Stimulated activated CD8-positive, alpha-beta memory T cell treated with anti-CD3 and anti-CD28 coated beads, Interleukin-4, amount 100 ng/mL, for 1 hour (primary cell): ENCODE measurements around the gene AGAP2.

Experiments
- DNase-seq, 2 donors: peaks; one replicate each; pipeline ENCODE4 v3.0.0-alpha.2; 2020; ENCODE audit warnings: low read depth in 2 of 2, low spot score in 1 of 2

Gene AGAP2

GRCh38 chr12:57754411-57755193 is 16.1 kb upstream of the AGAP2 start, which contains the start of gene MARCHF9:
Gene MARCHF9 (plus strand): TSS chr12:57755103. CDS start chr12:57755529, 426 bp downstream.
- peak in 1 of 2 donors; percentile 68 for DNase-seq

- DNase-seq: no peak
Observed at GRCh38 chr12:57753756-57754337, 15.3 kb upstream of the AGAP2 start.

DNA sequence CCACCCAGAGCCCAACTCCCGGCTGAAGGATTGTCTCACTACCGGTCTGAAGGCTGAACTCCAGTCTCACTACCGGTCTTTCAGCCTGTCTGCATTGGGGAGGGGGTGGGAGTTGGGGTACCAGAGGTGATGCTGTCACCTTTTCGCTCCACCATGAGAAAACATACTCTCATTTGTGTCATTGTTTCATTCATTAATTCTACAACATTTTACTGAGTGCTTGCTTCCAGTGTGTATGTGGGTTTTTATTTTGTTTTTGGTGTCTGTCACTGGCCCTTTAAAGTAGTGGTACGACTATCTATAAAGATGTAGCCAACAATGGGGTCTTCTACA is 14.1 kb upstream of the AGAP2 start:
- no peak for DNase-seq

DNA sequence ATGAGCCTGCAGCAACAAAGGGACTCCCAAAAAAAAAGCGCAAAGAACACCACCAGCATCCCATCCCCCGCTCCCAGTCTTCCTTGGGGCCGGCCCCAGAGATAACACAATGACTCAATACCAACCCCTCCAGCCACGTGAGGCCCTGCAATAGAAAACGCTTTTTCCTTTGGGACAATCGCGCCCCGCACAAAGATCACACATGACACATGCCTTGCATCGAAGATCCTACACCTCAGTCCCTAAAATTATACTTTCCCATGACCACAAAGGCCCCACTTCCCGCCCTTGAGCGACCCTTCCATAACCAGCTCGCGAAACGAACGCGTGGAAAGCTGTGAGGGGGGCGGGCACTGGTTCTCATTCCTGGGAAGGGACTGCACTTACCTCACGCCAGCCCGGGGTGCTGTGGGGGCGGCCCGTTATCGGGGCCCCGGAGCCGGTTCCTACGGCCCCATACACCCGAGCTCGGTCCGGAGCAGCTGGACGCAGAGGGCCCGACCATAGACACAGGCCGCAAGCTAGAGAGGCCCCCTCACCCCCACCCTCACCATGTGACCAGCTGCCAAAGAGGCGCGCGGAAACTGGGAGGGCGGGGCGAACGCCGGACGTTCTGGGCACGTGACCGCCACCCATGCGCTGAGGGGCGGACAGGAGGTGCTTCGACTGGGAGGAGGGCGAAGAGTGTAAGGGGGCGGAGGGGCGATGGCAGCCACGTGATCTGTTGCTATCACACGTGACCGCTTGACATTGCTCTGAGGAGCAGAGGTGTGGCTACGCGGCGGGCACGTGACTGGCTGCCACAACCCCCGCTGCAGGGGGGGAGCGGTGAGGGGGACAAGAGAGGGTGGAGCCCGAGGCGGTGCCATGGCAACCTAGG is 13.5 kb upstream of the AGAP2 start, which contains the start of gene CDK4:
Gene CDK4, minus strand, starts transcription at position 523 of the 880 bp plus-strand sequence. CDS start 593 bp downstream, outside the sequence.
- DNase-seq: peak; percentile 94 to 97

GRCh38 chr12:57751432-57751787 is 12.9 kb upstream of the AGAP2 start:
- no peak for DNase-seq

DNA sequence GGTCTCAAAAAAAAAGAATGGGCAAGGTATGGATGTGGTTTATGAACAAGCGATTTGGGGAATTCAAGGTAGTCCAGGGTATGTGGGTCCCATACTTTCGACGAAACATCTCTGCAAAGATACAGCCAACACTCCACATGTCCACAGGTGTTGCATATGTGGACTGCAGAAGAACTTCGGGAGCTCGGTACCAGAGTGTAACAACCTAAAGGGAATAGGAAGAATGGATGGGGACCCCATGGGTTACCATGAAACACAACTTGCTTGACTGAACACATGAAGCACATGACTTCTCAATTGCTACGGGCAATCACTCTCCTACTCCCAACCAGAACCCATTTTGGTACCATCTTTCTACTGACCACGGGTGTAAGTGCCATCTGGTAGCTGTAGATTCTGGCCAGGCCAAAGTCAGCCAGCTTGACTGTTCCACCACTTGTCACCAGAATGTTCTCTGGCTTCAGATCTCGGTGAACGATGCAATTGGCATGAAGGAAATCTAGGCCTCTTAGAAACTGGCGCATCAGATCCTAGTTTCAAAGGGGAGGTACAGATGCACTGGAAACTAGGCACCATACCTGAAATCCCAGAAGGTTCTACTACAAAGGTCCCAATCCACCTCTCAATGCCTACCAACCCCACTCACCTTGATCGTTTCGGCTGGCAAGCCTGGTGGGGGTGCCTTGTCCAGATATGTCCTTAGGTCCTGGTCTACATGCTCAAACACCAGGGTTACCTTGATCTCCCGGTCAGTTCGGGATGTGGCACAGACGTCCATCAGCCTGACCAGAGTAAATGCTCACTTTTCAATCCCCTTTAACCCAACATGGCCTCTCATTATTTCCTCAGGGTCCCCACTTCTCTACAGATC is 12.3 kb upstream of the AGAP2 start:
- no peak for DNase-seq

DNA sequence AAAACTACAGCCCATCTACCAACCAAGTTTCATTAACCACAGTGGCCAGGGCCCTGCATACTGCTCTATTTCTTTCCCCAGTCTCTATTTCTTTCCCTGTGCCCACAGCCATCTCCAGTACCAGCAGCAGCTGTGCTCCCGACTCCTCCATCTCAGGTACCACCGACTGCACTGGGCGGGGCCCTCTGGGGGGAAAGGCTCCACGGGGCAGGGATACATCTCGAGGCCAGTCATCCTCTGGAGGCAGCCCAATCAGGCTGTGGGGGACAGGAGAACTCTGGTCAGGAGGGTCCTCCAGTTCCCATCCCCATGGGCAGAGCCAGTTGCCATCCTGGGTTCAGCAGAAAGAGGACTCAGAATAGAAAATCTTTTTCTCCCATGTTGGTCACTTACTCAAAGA is 10.5 kb upstream of the AGAP2 start:
- no peak for DNase-seq

DNA sequence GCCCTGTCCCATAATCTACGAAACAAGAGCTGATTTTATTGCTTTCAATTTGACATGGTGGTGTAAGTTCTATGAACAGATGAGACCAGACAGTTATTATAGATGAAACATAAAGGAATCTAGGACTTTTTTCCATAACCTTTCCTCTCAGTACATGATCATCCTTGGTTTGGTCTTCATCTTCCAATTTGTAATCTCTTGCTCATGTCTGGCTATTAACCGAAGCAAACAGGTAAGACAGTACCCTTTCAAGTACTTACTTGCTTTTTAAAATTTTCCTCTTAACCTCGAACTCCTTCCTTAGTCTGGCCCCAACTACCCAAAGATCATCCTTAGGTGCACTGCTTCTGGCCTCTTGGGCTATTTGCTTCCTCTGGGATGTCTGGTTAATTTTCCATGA is 7.5 kb upstream of the AGAP2 start:
- DNase-seq: no peak

- DNase-seq: no peak
Observed at GRCh38 chr12:57745485-57745881, 6.9 kb upstream of the AGAP2 start.

GRCh38 chr12:57744777-57745484 is 6.4 kb upstream of the AGAP2 start, which contains the start of gene TSPAN31:
Gene TSPAN31 (plus strand): TSS chr12:57745039. CDS start chr12:57745155, 116 bp downstream.
- peak; percentile 78 to 89 for DNase-seq

- DNase-seq: peak in 1 of 2 donors; percentile 49
Observed at GRCh38 chr12:57744194-57744776, 5.7 kb upstream of the AGAP2 start.

GRCh38 chr12:57743769-57744168 is 5.2 kb upstream of the AGAP2 start:
- DNase-seq: no peak

DNA sequence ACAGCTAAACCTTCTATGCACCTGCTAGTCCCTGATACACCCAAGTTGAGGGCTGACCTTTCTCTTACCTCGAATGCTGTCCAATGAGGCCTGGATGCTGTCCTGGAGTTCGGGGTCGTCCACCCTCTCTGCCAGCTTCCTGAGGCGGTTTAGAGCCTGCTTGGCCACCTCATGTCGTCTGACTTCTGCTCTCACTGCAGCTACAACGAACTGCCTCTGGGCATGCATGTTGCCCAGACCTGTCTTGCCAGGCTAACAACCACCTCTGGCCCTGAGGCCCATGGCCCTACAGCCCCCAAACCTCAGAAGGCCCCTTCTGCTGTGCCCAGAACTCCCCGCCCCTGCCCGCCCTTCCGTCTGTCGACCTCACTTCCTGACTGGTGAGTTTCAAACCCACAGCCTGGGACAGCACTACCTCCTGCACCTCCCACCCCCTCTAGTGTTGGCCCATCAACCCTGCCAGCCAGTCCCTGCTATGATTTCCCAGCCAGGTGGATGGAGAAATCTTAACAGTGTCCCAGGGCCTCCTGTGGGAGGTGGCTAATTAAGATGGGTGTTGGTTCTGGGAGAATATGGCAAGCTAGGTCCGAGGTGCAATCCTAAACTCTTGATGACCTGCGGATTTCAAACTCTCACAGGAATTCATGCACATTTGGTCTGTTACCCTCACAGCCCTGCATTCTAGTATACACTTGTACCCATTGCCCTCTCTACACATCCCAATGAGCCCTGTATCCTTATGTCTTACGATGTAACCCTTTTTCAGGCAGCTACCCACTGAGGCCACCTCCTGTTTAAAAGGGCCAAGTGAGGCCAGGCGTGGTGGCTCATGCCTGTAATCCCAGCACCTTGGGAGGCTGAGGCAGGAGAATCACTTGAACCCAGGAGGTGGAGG is 3.5 kb upstream of the AGAP2 start:
- DNase-seq: peak; percentile 50 to 66

- DNase-seq: no peak
Observed at GRCh38 chr12:57741413-57741789, 2.9 kb upstream of the AGAP2 start.

DNA sequence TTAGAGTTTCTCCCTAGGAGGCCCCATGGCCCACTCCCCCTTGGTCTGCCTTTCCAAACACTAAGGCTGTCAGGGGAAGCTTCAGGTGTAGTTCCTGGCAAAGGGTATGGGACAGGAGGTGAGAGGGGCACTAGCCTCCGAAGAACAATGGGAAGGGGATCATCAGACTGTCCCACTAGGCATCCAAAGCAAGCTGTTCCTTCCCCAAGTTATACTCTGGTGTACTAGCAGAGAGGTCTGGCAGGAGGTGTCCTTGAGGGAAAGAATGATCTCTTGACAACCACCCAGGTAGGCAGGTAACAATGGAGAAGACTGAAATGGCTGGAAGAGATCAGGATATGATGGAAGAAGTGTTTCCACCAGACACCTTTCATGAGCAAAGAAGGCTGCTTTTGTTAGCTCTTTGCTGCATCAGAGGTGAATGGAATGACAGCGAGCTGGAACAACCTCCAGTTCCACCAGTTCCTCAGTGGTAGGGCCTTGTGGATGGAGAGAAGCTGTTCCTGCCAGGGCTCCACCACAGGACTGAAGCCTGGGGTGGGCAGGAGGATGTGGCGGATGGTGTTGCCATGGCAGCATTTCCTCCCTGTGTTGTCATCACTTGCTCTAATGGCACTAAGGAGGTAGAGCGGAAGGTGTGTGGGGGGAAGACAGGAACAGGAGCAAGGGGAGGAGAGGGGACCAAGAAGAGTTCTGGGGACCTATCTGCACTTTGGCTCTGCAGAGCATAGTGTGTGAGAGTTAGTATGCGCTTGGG is 2.3 kb upstream of the AGAP2 start:
- DNase-seq: peak; percentile 46 to 68

DNA sequence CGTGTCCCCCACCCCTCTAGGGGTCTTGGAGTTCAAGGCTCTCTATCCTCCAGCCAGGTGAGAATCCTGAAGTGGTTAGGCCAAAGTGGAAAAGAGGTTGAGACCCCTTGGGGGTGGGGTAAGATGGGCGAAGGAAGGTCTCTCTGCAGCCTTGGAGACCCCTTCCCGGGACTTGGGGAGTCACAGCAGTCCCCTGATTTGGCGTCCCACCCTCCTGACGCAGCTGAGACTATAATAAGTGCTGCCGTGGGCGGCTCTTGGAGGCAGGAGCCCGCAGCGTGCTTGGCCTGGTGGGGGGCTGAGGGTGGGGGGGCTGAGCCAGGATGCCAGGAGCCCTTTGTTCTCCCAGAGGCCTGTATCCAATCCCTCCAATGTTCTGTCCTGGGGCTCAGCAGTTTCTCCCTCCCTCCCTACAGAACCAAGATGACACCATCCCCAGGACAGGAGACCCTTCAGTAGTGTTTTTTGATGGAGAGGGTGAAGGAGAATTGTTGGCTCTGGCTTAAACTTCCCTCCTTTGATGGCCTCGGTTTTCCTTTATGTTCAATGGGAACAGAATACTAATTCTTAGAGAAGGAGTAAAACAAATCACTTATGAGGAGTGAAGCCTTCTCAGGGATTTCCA is 1.5 kb upstream of the AGAP2 start:
- no peak for DNase-seq

- no peak for DNase-seq
Observed at GRCh38 chr12:57739387-57739786, 845 bp upstream of the AGAP2 start.
